Measurements from ENCODE around the gene BCL10.

The BCL10 gene

DNA sequence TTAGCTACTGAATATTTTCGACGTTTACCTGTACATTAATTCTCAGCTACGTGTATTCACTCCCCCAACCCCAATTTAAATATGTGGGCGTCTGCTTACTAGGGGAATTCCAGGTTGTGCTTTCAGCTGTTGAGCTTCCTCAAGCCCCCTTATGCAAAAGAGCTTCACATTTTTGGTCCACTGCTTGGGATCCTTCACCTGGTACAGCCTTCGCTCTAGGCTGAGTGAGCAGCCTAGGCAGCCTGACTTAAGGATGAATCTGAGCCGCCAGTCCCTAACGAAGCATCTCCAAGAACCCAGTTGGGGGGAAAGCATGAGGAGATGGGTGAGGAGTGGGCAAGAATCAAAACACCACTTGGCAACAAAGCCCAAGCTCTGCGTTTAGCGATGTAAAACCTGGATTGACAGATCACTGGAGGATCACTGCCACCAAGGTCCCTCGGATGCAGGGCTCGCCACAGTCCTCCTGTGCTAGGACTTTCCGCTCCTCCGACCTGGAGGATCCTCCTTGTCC, 674 bp downstream of the BCL10 start:
- no peak overlapping the region for H3K14ac ChIP-seq (ENCODE audit: low read length)
- H2BK120ac ChIP-seq (ENCODE audit: low read depth, low read length): no peak overlapping the region
- H3K4me2 ChIP-seq (ENCODE audit: insufficient read depth, low read length, poor library complexity, severe bottlenecking): peak overlapping the region; percentile 66
- no peak overlapping the region for H2BK12ac ChIP-seq (ENCODE audit: low read length)
- peak overlapping the region; percentile 28 for H2BK15ac ChIP-seq (ENCODE audit: low read length)
- no peak overlapping the region for H4K91ac ChIP-seq (ENCODE audit: low read depth, low read length, poor library complexity)
- no peak overlapping the region for H2AK5ac ChIP-seq (ENCODE audit: low read depth, low read length)
- H3K23ac ChIP-seq (ENCODE audit: low read depth, low read length, poor library complexity): no peak overlapping the region
- WGBS, 2 donors (ENCODE audit: extremely low coverage in 2 of 2, insufficient read length in 2 of 2, insufficient replicate concordance in 1 of 2): no CpG with 5 or more reads among the region's 13 CpGs
- H4K8ac ChIP-seq (ENCODE audit: low read depth, low read length): no peak overlapping the region
- peak overlapping the region; percentile 92 for H2AFZ ChIP-seq (ENCODE audit: low read length)
- no peaks in the 10 kb centered on the region for H3K9me3 ChIP-seq (replicated peaks in 1 of 2; ENCODE audit: control insufficient read depth in 2 of 2, insufficient read depth in 1 of 2, low read depth in 1 of 2, low read length in 2 of 2)
- H2BK5ac ChIP-seq (ENCODE audit: low read length): no peak overlapping the region
- H3K27me3 ChIP-seq (ENCODE audit: control insufficient read depth in 3 of 3, insufficient read depth in 3 of 3, low read depth in 1 of 3, low read length in 3 of 3): no peaks in the 10 kb centered on the region
- no peaks in the 10 kb centered on the region for H3K79me1 ChIP-seq (ENCODE audit: low read depth, low read length)
- no peak overlapping the region for H3K4ac ChIP-seq (ENCODE audit: low read length)
- H3K27ac ChIP-seq (replicated peaks; ENCODE audit: low read length): peak overlapping the region; percentile 75
- peak overlapping the region; percentile 90 for H3K18ac ChIP-seq (ENCODE audit: low read length)
- peaks cover 2 to 4% of the 10 kb centered on the region in 2 donors for H3K4me1 ChIP-seq (ENCODE audit: control insufficient read depth in 2 of 2, insufficient read depth in 1 of 2, low read depth in 1 of 2, low read length in 2 of 2)
- H3K36me3 ChIP-seq (replicated peaks in 1 of 2; ENCODE audit: control insufficient read depth in 2 of 2, insufficient read depth in 2 of 2, low read length in 2 of 2): peaks cover 0 to 22% of the 10 kb centered on the region in 2 donors
- H3K4me3 ChIP-seq (ENCODE audit: low read length in 2 of 2): peak overlapping the region; percentile 90 to 91
- peak overlapping the region; percentile 82 for H3K9ac ChIP-seq (ENCODE audit: low read depth, low read length, poor library complexity)
- DNase-seq (ENCODE audit: low spot score): peak; percentile 44

DNA sequence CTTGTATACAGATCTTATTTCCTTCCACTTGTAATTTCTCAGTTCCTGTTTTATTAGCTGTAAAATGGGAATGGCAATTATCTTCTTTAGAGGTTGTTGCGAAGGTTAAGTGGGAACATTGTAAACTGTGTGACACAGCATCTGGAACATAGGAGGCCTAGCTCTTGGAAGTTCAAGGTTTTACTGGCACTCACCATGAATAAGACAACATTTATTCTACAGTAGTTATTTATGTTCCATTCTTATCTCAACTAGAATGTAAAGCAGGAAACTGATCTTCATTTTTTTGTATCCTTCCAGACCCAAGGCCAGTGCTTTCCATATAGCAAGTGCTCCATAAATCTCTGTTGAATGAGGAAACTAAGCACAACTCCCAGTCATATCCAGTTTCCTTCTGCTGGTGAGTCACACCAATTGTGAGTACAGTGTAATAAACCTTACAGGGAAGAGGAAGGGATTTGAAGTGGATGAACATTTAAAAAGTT, 1.4 kb downstream of the BCL10 start:
- no peak overlapping the region for H3K4me2 ChIP-seq (ENCODE audit: insufficient read depth, low read length, poor library complexity, severe bottlenecking)
- H3K27ac ChIP-seq (replicated peaks; ENCODE audit: low read length): no peak overlapping the region
- no peak overlapping the region for H4K8ac ChIP-seq (ENCODE audit: low read depth, low read length)
- no peak overlapping the region for H3K9ac ChIP-seq (ENCODE audit: low read depth, low read length, poor library complexity)
- H3K9me3 ChIP-seq (replicated peaks in 1 of 2; ENCODE audit: control insufficient read depth in 2 of 2, insufficient read depth in 1 of 2, low read depth in 1 of 2, low read length in 2 of 2): no peaks in the 10 kb centered on the region
- WGBS, 2 donors (ENCODE audit: extremely low coverage in 2 of 2, insufficient read length in 2 of 2, insufficient replicate concordance in 1 of 2): no CpG with 5 or more reads among the region's 1 CpG
- H2AFZ ChIP-seq (ENCODE audit: low read length): no peak overlapping the region
- no peak overlapping the region for H2BK5ac ChIP-seq (ENCODE audit: low read length)
- H4K91ac ChIP-seq (ENCODE audit: low read depth, low read length, poor library complexity): no peak overlapping the region
- H2BK12ac ChIP-seq (ENCODE audit: low read length): no peak overlapping the region
- H3K27me3 ChIP-seq (ENCODE audit: control insufficient read depth in 3 of 3, insufficient read depth in 3 of 3, low read depth in 1 of 3, low read length in 3 of 3): no peaks in the 10 kb centered on the region
- H3K4ac ChIP-seq (ENCODE audit: low read length): no peak overlapping the region
- peaks cover 2 to 4% of the 10 kb centered on the region in 2 donors for H3K4me1 ChIP-seq (ENCODE audit: control insufficient read depth in 2 of 2, insufficient read depth in 1 of 2, low read depth in 1 of 2, low read length in 2 of 2)
- no peak overlapping the region for H2BK15ac ChIP-seq (ENCODE audit: low read length)
- peak overlapping the region in 1 of 2 donors; percentile 90 for H3K4me3 ChIP-seq (ENCODE audit: low read length in 2 of 2)
- no peak overlapping the region for H3K23ac ChIP-seq (ENCODE audit: low read depth, low read length, poor library complexity)
- no peak overlapping the region for H2BK120ac ChIP-seq (ENCODE audit: low read depth, low read length)
- no peak overlapping the region for H3K18ac ChIP-seq (ENCODE audit: low read length)
- no peak overlapping the region for H2AK5ac ChIP-seq (ENCODE audit: low read depth, low read length)
- H3K79me1 ChIP-seq (ENCODE audit: low read depth, low read length): no peaks in the 10 kb centered on the region
- no peak for DNase-seq (ENCODE audit: low spot score)
- H3K14ac ChIP-seq (ENCODE audit: low read length): no peak overlapping the region
- peaks cover 0 to 30% of the 10 kb centered on the region in 2 donors for H3K36me3 ChIP-seq (replicated peaks in 1 of 2; ENCODE audit: control insufficient read depth in 2 of 2, insufficient read depth in 2 of 2, low read length in 2 of 2)

DNA sequence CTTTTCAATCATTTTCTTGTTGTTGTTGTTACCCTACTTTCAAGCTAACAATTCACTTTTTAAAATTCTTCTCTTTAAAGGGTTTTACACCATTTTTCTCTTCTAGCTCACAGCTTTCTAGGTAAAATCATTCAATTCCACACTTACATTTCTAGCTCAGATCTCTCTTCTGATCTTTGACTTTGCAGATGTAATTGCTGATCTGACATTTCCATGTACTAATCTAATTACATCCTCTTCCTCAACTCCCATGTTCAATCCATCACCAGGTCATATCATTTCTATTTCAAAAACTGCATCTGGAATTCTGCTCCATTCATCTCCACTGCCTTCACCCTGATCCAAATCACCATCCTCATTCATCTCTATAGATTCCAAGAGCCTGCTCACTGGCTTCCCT, 3.0 kb downstream of the BCL10 start:
- H3K4me3 ChIP-seq (ENCODE audit: low read length in 2 of 2): no peak overlapping the region
- no peak overlapping the region for H3K27ac ChIP-seq (replicated peaks; ENCODE audit: low read length)
- no peak for DNase-seq (ENCODE audit: low spot score)
- no peak overlapping the region for H3K18ac ChIP-seq (ENCODE audit: low read length)
- peaks cover 3 to 45% of the 10 kb centered on the region in 2 donors for H3K36me3 ChIP-seq (replicated peaks in 1 of 2; ENCODE audit: control insufficient read depth in 2 of 2, insufficient read depth in 2 of 2, low read length in 2 of 2)
- no peaks in the 10 kb centered on the region for H3K79me1 ChIP-seq (ENCODE audit: low read depth, low read length)
- no peaks in the 10 kb centered on the region for H3K27me3 ChIP-seq (ENCODE audit: control insufficient read depth in 3 of 3, insufficient read depth in 3 of 3, low read depth in 1 of 3, low read length in 3 of 3)
- no peak overlapping the region for H2BK5ac ChIP-seq (ENCODE audit: low read length)
- H4K8ac ChIP-seq (ENCODE audit: low read depth, low read length): no peak overlapping the region
- H2BK15ac ChIP-seq (ENCODE audit: low read length): no peak overlapping the region
- H2BK12ac ChIP-seq (ENCODE audit: low read length): no peak overlapping the region
- no peak overlapping the region for H2BK120ac ChIP-seq (ENCODE audit: low read depth, low read length)
- no peak overlapping the region for H3K23ac ChIP-seq (ENCODE audit: low read depth, low read length, poor library complexity)
- no peak overlapping the region for H4K91ac ChIP-seq (ENCODE audit: low read depth, low read length, poor library complexity)
- no peak overlapping the region for H3K14ac ChIP-seq (ENCODE audit: low read length)
- no peak overlapping the region for H2AK5ac ChIP-seq (ENCODE audit: low read depth, low read length)
- no peak overlapping the region for H2AFZ ChIP-seq (ENCODE audit: low read length)
- peaks cover 2 to 4% of the 10 kb centered on the region in 2 donors for H3K4me1 ChIP-seq (ENCODE audit: control insufficient read depth in 2 of 2, insufficient read depth in 1 of 2, low read depth in 1 of 2, low read length in 2 of 2)
- no peak overlapping the region for H3K4me2 ChIP-seq (ENCODE audit: insufficient read depth, low read length, poor library complexity, severe bottlenecking)
- no peak overlapping the region for H3K4ac ChIP-seq (ENCODE audit: low read length)
- no peaks in the 10 kb centered on the region for H3K9me3 ChIP-seq (replicated peaks in 1 of 2; ENCODE audit: control insufficient read depth in 2 of 2, insufficient read depth in 1 of 2, low read depth in 1 of 2, low read length in 2 of 2)
- no peak overlapping the region for H3K9ac ChIP-seq (ENCODE audit: low read depth, low read length, poor library complexity)

DNA sequence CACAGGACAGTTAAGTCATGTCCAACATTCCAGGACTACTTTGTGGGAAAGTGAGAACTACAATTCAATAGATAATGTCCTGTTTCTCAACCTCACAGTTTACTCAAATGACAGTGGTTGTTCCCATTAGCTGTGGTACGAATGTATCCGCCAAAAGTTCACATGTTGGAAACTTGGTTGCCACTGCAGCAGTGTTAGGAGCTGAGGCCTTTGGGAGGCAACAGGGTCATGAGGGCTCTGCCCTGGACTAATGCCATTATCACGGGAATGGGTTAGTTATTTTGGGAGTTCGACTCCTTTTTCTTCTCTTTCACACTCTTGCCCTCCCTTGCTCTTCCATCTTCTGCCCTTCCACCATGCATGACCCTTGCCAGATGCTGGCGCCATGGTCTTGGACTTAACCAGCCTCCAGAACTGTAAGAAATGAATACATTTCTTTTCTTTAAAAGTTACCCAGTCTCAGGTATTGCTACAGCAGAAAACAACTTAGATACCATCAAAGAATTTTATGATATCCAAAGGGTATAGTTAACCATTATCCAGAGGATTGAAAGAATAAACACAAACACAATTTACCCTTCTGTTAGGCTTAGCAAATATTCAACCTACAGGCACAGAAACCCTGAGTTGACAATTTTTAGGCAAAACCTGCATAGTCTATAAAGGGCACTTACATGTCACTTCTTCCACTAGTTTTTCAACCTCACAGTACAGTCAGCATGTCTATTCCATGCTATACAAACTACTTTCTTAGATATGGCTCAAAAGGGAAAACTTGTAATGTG, 7.4 kb downstream of the BCL10 start:
- Histone ChIP-seq H3K4me2 (ENCODE audit: insufficient read depth, low read length, poor library complexity, severe bottlenecking) (no peak overlapping the region), H2BK12ac (ENCODE audit: low read length) (no peak overlapping the region), H3K27me3 (ENCODE audit: control insufficient read depth in 3 of 3, insufficient read depth in 3 of 3, low read depth in 1 of 3, low read length in 3 of 3) (no peaks in the 10 kb centered on the region), H3K27ac (replicated peaks; ENCODE audit: low read length) (no peak overlapping the region), H3K79me1 (ENCODE audit: low read depth, low read length) (no peaks in the 10 kb centered on the region), H2BK5ac (ENCODE audit: low read length) (no peak overlapping the region), H3K14ac (ENCODE audit: low read length) (no peak overlapping the region), H2BK15ac (ENCODE audit: low read length) (no peak overlapping the region), H2AK5ac (ENCODE audit: low read depth, low read length) (no peak overlapping the region), H3K36me3 (replicated peaks in 1 of 2; ENCODE audit: control insufficient read depth in 2 of 2, insufficient read depth in 2 of 2, low read length in 2 of 2) (peaks cover 8 to 80% of the 10 kb centered on the region in 2 donors), H3K4me1 (ENCODE audit: control insufficient read depth in 2 of 2, insufficient read depth in 1 of 2, low read depth in 1 of 2, low read length in 2 of 2) (no peaks in the 10 kb centered on the region), H2BK120ac (ENCODE audit: low read depth, low read length) (no peak overlapping the region), H4K8ac (ENCODE audit: low read depth, low read length) (no peak overlapping the region), H4K91ac (ENCODE audit: low read depth, low read length, poor library complexity) (no peak overlapping the region), H3K23ac (ENCODE audit: low read depth, low read length, poor library complexity) (no peak overlapping the region), H3K9me3 (replicated peaks in 1 of 2; ENCODE audit: control insufficient read depth in 2 of 2, insufficient read depth in 1 of 2, low read depth in 1 of 2, low read length in 2 of 2) (no peaks in the 10 kb centered on the region), H3K4ac (ENCODE audit: low read length) (no peak overlapping the region), H2AFZ (ENCODE audit: low read length) (no peak overlapping the region), H3K4me3 (ENCODE audit: low read length in 2 of 2) (no peak overlapping the region), H3K9ac (ENCODE audit: low read depth, low read length, poor library complexity) (no peak overlapping the region), H3K18ac (ENCODE audit: low read length) (no peak overlapping the region)
- no CpG with 5 or more reads among the region's 5 CpGs for WGBS, 2 donors (ENCODE audit: extremely low coverage in 2 of 2, insufficient read length in 2 of 2, insufficient replicate concordance in 1 of 2)
- no peak for DNase-seq (ENCODE audit: low spot score)

All from neuronal stem cell (in vitro differentiated cells).